HEK293 (cell line): ENCODE data around the gene CAPN12.
A peak's percentile ranks its signal among the peaks of the same experiment; 100 is the strongest.

Source experiments
- CTCF ChIA-PET: fragments of 350-600 bp; formaldehyde crosslinking; extraction: SDS; loops from one replicate; lab custom pipeline; 2021; ENCODE audit warnings: antibody characterized with exemption; lab: Yijun Ruan, JAX
- POLR2A ChIA-PET: fragments of 300-600 bp; formaldehyde crosslinking; extraction: SDS; loops from one replicate; lab custom pipeline; 2020; ENCODE audit warnings: antibody characterized with exemption, inconsistent platforms; lab: Yijun Ruan, JAX
- H3K27ac ChIP-seq: fragments of 200-500 bp; sonication (Bioruptor generic); 2 replicates; pipeline ENCODE4 v1.5.1; 2014; ENCODE audit warnings: low read depth, low read length, control low read depth, inconsistent platforms; ENCODE audit errors: extremely low read depth
- H3K36me3 ChIP-seq, 2 experiments: fragments of 200-500 bp in 1 of 2; sonication (Bioruptor generic) in 1 of 2; 1 replicate in 1 of 2; 2 replicates in 1 of 2; pipeline ENCODE4 v1.5.1; 2014 to 2017; ENCODE audit warnings: inconsistent platforms in 2 of 2, low read length in 2 of 2; ENCODE audit not compliant: control insufficient read depth in 2 of 2, insufficient read depth in 1 of 2
- H3K4me1 ChIP-seq: fragments of 200-500 bp; sonication (Bioruptor generic); 2 replicates; pipeline ENCODE4 v1.5.1; 2014; ENCODE audit warnings: mild to moderate bottlenecking, low read length, inconsistent platforms; ENCODE audit not compliant: control insufficient read depth, insufficient read depth
- H3K4me3 ChIP-seq: 2 replicates; pipeline ENCODE4 v1.5.1; 2011; ENCODE audit warnings: low read depth, mild to moderate bottlenecking, control low read depth, low read length, moderate library complexity
- H3K9me3 ChIP-seq: fragments of 200-500 bp; sonication (Bioruptor generic); 2 replicates; pipeline ENCODE4 v1.5.1; 2014; ENCODE audit warnings: low read depth, low read length, inconsistent platforms; ENCODE audit not compliant: control insufficient read depth, insufficient read depth
- BCL11A ChIP-seq: fragments of 450-650 bp; formaldehyde crosslinking; IDR thresholded peaks from 2 replicates; pipeline ENCODE4 v1.5.1; 2016; ENCODE audit warnings: low read depth, missing biosample characterization, missing genetic modification characterization
- EGR2 ChIP-seq: fragments of 450-650 bp; formaldehyde crosslinking; IDR thresholded peaks from 2 replicates; pipeline ENCODE4 v1.5.1; 2016; ENCODE audit warnings: low read depth, missing biosample characterization, missing genetic modification characterization
- GLIS2 ChIP-seq: fragments of 450-650 bp; formaldehyde crosslinking; IDR thresholded peaks from 2 replicates; pipeline ENCODE4 v1.5.1; 2016; ENCODE audit warnings: missing biosample characterization, missing genetic modification characterization
- KLF16 ChIP-seq: fragments of 450-650 bp; formaldehyde crosslinking; IDR thresholded peaks from 2 replicates; pipeline ENCODE4 v1.5.1; 2017; ENCODE audit warnings: missing biosample characterization, missing genetic modification characterization
- WT1 ChIP-seq: fragments of 450-650 bp; formaldehyde crosslinking; IDR thresholded peaks from 2 replicates; pipeline ENCODE4 v1.5.1; 2016; ENCODE audit warnings: missing biosample characterization, missing genetic modification characterization
- ZBTB1 ChIP-seq: fragments of 450-650 bp; formaldehyde crosslinking; IDR thresholded peaks from 2 replicates; pipeline ENCODE4 v1.5.1; 2016; ENCODE audit warnings: missing biosample characterization, missing genetic modification characterization
- ZBTB7A ChIP-seq: fragments of 450-650 bp; formaldehyde crosslinking; IDR thresholded peaks from 2 replicates; pipeline ENCODE4 v1.5.1; 2016; ENCODE audit warnings: low read depth, missing biosample characterization, missing genetic modification characterization
- ZEB2 ChIP-seq: fragments of 450-650 bp; formaldehyde crosslinking; IDR thresholded peaks from 2 replicates; pipeline ENCODE4 v1.5.1; 2016; ENCODE audit warnings: missing biosample characterization, missing genetic modification characterization
- ZFHX2 ChIP-seq: fragments of 450-650 bp; formaldehyde crosslinking; conservative IDR thresholded peaks from 2 replicates; pipeline ENCODE4 v1.5.1; 2016; ENCODE audit warnings: missing biosample characterization, missing genetic modification characterization
- ZNF175 ChIP-seq: fragments of 450-650 bp; formaldehyde crosslinking; IDR thresholded peaks from 2 replicates; pipeline ENCODE4 v1.5.1; 2016; ENCODE audit warnings: missing biosample characterization, missing genetic modification characterization
- ZNF202 ChIP-seq: fragments of 450-650 bp; formaldehyde crosslinking; IDR thresholded peaks from 2 replicates; pipeline ENCODE4 v1.5.1; 2016; ENCODE audit warnings: missing biosample characterization, missing genetic modification characterization, borderline replicate concordance
- ZNF311 ChIP-seq: fragments of 450-650 bp; formaldehyde crosslinking; IDR thresholded peaks from 2 replicates; pipeline ENCODE4 v1.5.1; 2017; ENCODE audit warnings: missing biosample characterization, missing genetic modification characterization, borderline replicate concordance
- ZNF37A ChIP-seq: fragments of 450-650 bp; IDR thresholded peaks from 2 replicates; pipeline ENCODE4 v1.5.1; 2018; ENCODE audit warnings: missing biosample characterization, missing genetic modification characterization
- ZNF394 ChIP-seq: fragments of 450-650 bp; formaldehyde crosslinking; IDR thresholded peaks from 2 replicates; pipeline ENCODE4 v1.5.1; 2016; ENCODE audit warnings: missing biosample characterization, missing genetic modification characterization, mild to moderate bottlenecking, moderate library complexity, borderline replicate concordance
- ZNF560 ChIP-seq: fragments of 450-650 bp; formaldehyde crosslinking; IDR thresholded peaks from 2 replicates; pipeline ENCODE4 v1.5.1; 2017; ENCODE audit warnings: missing biosample characterization, missing genetic modification characterization, borderline replicate concordance
- ZNF704 ChIP-seq: fragments of 450-650 bp; formaldehyde crosslinking; IDR thresholded peaks from 2 replicates; pipeline ENCODE4 v1.5.1; 2016; ENCODE audit warnings: missing biosample characterization, missing genetic modification characterization
- ZNF792 ChIP-seq: fragments of 450-650 bp; formaldehyde crosslinking; IDR thresholded peaks from 2 replicates; pipeline ENCODE4 v1.5.1; 2016; ENCODE audit warnings: missing biosample characterization, missing genetic modification characterization
- TF ChIP-seq, protein P1 (sequence below): fragments of 450-650 bp; formaldehyde crosslinking; IDR thresholded peaks from 2 replicates; pipeline ENCODE4 v1.5.1; 2016; ENCODE audit warnings: missing biosample characterization, missing genetic modification characterization
- TF ChIP-seq, protein P2 (sequence below): fragments of 450-650 bp; formaldehyde crosslinking; IDR thresholded peaks from 2 replicates; pipeline ENCODE4 v1.5.1; 2016; ENCODE audit warnings: missing biosample characterization, missing genetic modification characterization
- TF ChIP-seq, protein P3 (sequence below): fragments of 450-650 bp; formaldehyde crosslinking; IDR thresholded peaks from 2 replicates; pipeline ENCODE4 v1.5.1; 2016; ENCODE audit warnings: missing biosample characterization, missing genetic modification characterization
- TF ChIP-seq, protein P4 (sequence below): fragments of 450-650 bp; formaldehyde crosslinking; IDR thresholded peaks from 2 replicates; pipeline ENCODE4 v1.5.1; 2016; ENCODE audit warnings: missing biosample characterization, missing genetic modification characterization
- TF ChIP-seq, protein P5 (sequence below): fragments of 450-650 bp; formaldehyde crosslinking; IDR thresholded peaks from 2 replicates; pipeline ENCODE4 v1.5.1; 2016; ENCODE audit warnings: missing biosample characterization, missing genetic modification characterization, borderline replicate concordance

Gene CAPN12

GRCh38 chr19:38699647-38700349 is 44.5 kb downstream of the CAPN12 start:
- POLR2A ChIA-PET, result interaction anchor here (0.6 to 1.3 kb wide), 3 partner anchors 26 to 53 kb away, joined by 3 to 6 read pairs (median 3); partner anchors contain the start of gene ACTN4
- Histone ChIP-seq H3K4me1 (no peaks in the 10 kb centered on the region), H3K27ac (no peak overlapping the region), H3K9me3 (no peaks in the 10 kb centered on the region), H3K4me3 (no peak overlapping the region), H3K36me3 (peaks cover 43 to 70% of the 10 kb centered on the region in 2 experiments)
- CTCF ChIA-PET, result interaction anchor here (0.6 to 1.6 kb wide), 5 partner anchors 9 to 188 kb away, joined by 3 to 7 read pairs (median 3); no protein-coding TSS in a partner anchor
- TF ChIP-seq KLF16 (no peak), ZBTB7A (no peak), ZEB2 (tag by site-specific recombination) (no peak), BCL11A (tag by site-specific recombination) (no peak), ZNF175 (tag by site-specific recombination) (no peak)
- TF ChIP-seq, protein P1, sequence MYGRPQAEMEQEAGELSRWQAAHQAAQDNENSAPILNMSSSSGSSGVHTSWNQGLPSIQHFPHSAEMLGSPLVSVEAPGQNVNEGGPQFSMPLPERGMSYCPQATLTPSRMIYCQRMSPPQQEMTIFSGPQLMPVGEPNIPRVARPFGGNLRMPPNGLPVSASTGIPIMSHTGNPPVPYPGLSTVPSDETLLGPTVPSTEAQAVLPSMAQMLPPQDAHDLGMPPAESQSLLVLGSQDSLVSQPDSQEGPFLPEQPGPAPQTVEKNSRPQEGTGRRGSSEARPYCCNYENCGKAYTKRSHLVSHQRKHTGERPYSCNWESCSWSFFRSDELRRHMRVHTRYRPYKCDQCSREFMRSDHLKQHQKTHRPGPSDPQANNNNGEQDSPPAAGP (tag by site-specific recombination), result no peak
- TF ChIP-seq, protein P2, sequence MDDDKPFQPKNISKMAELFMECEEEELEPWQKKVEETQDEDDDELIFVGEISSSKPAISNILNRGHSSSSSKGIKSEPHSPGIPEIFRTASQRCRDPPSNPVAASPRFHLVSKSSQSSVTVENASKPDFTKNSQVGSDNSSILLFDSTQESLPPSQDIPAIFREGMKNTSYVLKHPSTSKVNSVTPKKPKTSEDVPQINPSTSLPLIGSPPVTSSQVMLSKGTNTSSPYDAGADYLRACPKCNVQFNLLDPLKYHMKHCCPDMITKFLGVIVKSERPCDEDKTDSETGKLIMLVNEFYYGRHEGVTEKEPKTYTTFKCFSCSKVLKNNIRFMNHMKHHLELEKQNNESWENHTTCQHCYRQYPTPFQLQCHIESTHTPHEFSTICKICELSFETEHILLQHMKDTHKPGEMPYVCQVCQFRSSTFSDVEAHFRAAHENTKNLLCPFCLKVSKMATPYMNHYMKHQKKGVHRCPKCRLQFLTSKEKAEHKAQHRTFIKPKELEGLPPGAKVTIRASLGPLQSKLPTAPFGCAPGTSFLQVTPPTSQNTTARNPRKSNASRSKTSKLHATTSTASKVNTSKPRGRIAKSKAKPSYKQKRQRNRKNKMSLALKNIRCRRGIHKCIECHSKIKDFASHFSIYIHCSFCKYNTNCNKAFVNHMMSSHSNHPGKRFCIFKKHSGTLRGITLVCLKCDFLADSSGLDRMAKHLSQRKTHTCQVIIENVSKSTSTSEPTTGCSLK (tag by site-specific recombination), result no peak

- no peak overlapping the region for H3K4me3 ChIP-seq
- ChIA-PET POLR2A (no interaction called here), CTCF (interaction anchor here (0.6 to 1.3 kb wide), 2 partner anchors 10 to 64 kb away, joined by 3 to 4 read pairs; no protein-coding TSS in a partner anchor)
- H3K9me3 ChIP-seq, result no peaks in the 10 kb centered on the region
- peaks cover 42 to 62% of the 10 kb centered on the region in 2 experiments for H3K36me3 ChIP-seq
- H3K4me1 ChIP-seq, result no peaks in the 10 kb centered on the region
- H3K27ac ChIP-seq, result peak overlapping the region; percentile 37
- TF ChIP-seq, protein P3, sequence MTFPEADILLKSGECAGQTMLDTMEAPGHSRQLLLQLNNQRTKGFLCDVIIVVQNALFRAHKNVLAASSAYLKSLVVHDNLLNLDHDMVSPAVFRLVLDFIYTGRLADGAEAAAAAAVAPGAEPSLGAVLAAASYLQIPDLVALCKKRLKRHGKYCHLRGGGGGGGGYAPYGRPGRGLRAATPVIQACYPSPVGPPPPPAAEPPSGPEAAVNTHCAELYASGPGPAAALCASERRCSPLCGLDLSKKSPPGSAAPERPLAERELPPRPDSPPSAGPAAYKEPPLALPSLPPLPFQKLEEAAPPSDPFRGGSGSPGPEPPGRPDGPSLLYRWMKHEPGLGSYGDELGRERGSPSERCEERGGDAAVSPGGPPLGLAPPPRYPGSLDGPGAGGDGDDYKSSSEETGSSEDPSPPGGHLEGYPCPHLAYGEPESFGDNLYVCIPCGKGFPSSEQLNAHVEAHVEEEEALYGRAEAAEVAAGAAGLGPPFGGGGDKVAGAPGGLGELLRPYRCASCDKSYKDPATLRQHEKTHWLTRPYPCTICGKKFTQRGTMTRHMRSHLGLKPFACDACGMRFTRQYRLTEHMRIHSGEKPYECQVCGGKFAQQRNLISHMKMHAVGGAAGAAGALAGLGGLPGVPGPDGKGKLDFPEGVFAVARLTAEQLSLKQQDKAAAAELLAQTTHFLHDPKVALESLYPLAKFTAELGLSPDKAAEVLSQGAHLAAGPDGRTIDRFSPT (tag by site-specific recombination), result 0 out of 2 replicates have a peak, but pooled peaks have one; percentile 13
- TF ChIP-seq GLIS2 (tag by site-specific recombination) (no peak), ZNF704 (no peak), ZNF792 (tag by site-specific recombination) (no peak), ZBTB1 (tag by site-specific recombination) (no peak), WT1 (tag by site-specific recombination) (no peak), ZNF311 (tag by site-specific recombination) (no peak), ZBTB7A (no peak), ZNF37A (no peak), EGR2 (tag by site-specific recombination) (peak; percentile 54; the same call in 1 of the 2 replicates), ZNF394 (no peak), ZNF560 (tag by site-specific recombination) (no peak), ZFHX2 (tag by site-specific recombination) (peak; percentile 78), ZNF202 (no peak)
- TF ChIP-seq, protein P4, sequence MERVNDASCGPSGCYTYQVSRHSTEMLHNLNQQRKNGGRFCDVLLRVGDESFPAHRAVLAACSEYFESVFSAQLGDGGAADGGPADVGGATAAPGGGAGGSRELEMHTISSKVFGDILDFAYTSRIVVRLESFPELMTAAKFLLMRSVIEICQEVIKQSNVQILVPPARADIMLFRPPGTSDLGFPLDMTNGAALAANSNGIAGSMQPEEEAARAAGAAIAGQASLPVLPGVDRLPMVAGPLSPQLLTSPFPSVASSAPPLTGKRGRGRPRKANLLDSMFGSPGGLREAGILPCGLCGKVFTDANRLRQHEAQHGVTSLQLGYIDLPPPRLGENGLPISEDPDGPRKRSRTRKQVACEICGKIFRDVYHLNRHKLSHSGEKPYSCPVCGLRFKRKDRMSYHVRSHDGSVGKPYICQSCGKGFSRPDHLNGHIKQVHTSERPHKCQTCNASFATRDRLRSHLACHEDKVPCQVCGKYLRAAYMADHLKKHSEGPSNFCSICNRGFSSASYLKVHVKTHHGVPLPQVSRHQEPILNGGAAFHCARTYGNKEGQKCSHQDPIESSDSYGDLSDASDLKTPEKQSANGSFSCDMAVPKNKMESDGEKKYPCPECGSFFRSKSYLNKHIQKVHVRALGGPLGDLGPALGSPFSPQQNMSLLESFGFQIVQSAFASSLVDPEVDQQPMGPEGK, result no peak
- TF ChIP-seq, protein P5, sequence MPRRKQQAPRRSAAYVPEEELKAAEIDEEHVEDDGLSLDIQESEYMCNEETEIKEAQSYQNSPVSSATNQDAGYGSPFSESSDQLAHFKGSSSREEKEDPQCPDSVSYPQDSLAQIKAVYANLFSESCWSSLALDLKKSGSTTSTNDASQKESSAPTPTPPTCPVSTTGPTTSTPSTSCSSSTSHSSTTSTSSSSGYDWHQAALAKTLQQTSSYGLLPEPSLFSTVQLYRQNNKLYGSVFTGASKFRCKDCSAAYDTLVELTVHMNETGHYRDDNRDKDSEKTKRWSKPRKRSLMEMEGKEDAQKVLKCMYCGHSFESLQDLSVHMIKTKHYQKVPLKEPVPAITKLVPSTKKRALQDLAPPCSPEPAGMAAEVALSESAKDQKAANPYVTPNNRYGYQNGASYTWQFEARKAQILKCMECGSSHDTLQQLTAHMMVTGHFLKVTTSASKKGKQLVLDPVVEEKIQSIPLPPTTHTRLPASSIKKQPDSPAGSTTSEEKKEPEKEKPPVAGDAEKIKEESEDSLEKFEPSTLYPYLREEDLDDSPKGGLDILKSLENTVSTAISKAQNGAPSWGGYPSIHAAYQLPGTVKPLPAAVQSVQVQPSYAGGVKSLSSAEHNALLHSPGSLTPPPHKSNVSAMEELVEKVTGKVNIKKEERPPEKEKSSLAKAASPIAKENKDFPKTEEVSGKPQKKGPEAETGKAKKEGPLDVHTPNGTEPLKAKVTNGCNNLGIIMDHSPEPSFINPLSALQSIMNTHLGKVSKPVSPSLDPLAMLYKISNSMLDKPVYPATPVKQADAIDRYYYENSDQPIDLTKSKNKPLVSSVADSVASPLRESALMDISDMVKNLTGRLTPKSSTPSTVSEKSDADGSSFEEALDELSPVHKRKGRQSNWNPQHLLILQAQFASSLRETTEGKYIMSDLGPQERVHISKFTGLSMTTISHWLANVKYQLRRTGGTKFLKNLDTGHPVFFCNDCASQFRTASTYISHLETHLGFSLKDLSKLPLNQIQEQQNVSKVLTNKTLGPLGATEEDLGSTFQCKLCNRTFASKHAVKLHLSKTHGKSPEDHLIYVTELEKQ (tag by site-specific recombination), result no peak
Measured at GRCh38 chr19:38699027-38699346, 45.3 kb downstream of the CAPN12 start.
